WTC11 (cell line): ENCODE data around the gene LRRC72. TPM values are rescaled to one million over a fixed set of nuclear protein-coding genes. Genes with fewer than 3 reads are reported as not detected.

Experiments
- ATAC-seq: fragments of 200-7000 bp; cut with Tn5 transposase; 2 replicates; pipeline ENCODE4 v1.10.0; 2021; ENCODE audit warnings: mild to moderate bottlenecking, moderate library complexity
- CTCF ChIA-PET: fragments of 300-600 bp; sonication (Branson Sonifier 250); formaldehyde crosslinking; loops from one replicate; lab custom pipeline; 2021; ENCODE audit warnings: antibody characterized with exemption; lab: Charles Lee
- POLR2A ChIA-PET: fragments of 350-600 bp; sonication (Branson Sonifier 250); formaldehyde crosslinking; loops from one replicate; lab custom pipeline; 2021; ENCODE audit warnings: antibody characterized with exemption; lab: Charles Lee
- DNase-seq: peaks from one replicate; pipeline ENCODE4 v3.0.0; 2021; ENCODE audit warnings: low spot score
- H3K27ac Mint-ChIP-seq: 2 replicates; pipeline ENCODE4 v1.8.0; 2021; ENCODE audit warnings: mixed read lengths
- H3K27me3 Mint-ChIP-seq: 2 replicates; pipeline ENCODE4 v1.8.0; 2021; ENCODE audit warnings: low read depth, mild to moderate bottlenecking, moderate library complexity, mixed read lengths
- H3K36me3 Mint-ChIP-seq: 2 replicates; pipeline ENCODE4 v1.8.0; 2021; ENCODE audit warnings: mixed read lengths
- H3K4me1 Mint-ChIP-seq: 2 replicates; pipeline ENCODE4 v1.8.0; 2022; ENCODE audit warnings: mixed read lengths
- H3K4me3 Mint-ChIP-seq: 2 replicates; pipeline ENCODE4 v1.8.0; 2021; ENCODE audit warnings: mild to moderate bottlenecking, moderate library complexity, mixed read lengths
- H3K9me3 Mint-ChIP-seq: 2 replicates; pipeline ENCODE4 v1.8.0; 2021; ENCODE audit warnings: mixed read lengths
- E2F5 ChIP-seq: sonication (generic); formaldehyde crosslinking; IDR thresholded peaks from 2 replicates; pipeline ENCODE4 v1.8.1; 2022; ENCODE audit warnings: mild to moderate bottlenecking, moderate library complexity, missing genetic modification reagents
- ETV6 ChIP-seq: sonication (generic); formaldehyde crosslinking; IDR thresholded peaks from 2 replicates; pipeline ENCODE4 v1.8.1; 2022; ENCODE audit warnings: mild to moderate bottlenecking, missing genetic modification reagents
- HMGA2 ChIP-seq: fragments of 250-450 bp; sonication (Bioruptor Pico); IDR thresholded peaks from 2 replicates; pipeline ENCODE4 v1.4.0; 2021; ENCODE audit warnings: mild to moderate bottlenecking, moderate library complexity
- IRF1 ChIP-seq: sonication (generic); formaldehyde crosslinking; IDR thresholded peaks from 2 replicates; pipeline ENCODE4 v1.8.0; 2023; ENCODE audit warnings: missing genetic modification reagents
- NFATC4 ChIP-seq: fragments of 250-450 bp; sonication (Bioruptor Pico); IDR thresholded peaks from 2 replicates; pipeline ENCODE4 v1.9.0; 2021; ENCODE audit warnings: mild to moderate bottlenecking
- NFYB ChIP-seq: sonication (generic); formaldehyde crosslinking; conservative IDR thresholded peaks from 2 replicates; pipeline ENCODE4 v1.8.0; 2022; ENCODE audit warnings: low read depth, missing genetic modification reagents
- NR1H2 ChIP-seq: sonication (generic); formaldehyde crosslinking; IDR thresholded peaks from 2 replicates; pipeline ENCODE4 v1.9.0; 2021; ENCODE audit warnings: mild to moderate bottlenecking, moderate library complexity, missing genetic modification reagents
- NR3C1 ChIP-seq: sonication (generic); formaldehyde crosslinking; conservative IDR thresholded peaks from 2 replicates; pipeline ENCODE4 v1.8.1; 2023; ENCODE audit warnings: low read depth, mild to moderate bottlenecking, missing genetic modification reagents
- SP1 ChIP-seq: sonication (generic); formaldehyde crosslinking; conservative IDR thresholded peaks from 2 replicates; pipeline ENCODE4 v1.8.1; 2022; ENCODE audit warnings: missing genetic modification reagents
- total RNA-seq: library from RNA; stranded (reverse); gene quantifications from 3 replicates; pipeline ENCODE4 v1.2.3, GENCODE V29; 2021
- TF ChIP-seq, protein P1 (sequence below): sonication (generic); formaldehyde crosslinking; IDR thresholded peaks from 2 replicates; pipeline ENCODE4 v1.8.1; 2023; ENCODE audit warnings: mild to moderate bottlenecking, moderate library complexity, missing genetic modification reagents
- TF ChIP-seq, protein P2 (sequence below): sonication (generic); formaldehyde crosslinking; IDR thresholded peaks from 2 replicates; pipeline ENCODE4 v1.8.0; 2022; ENCODE audit warnings: mild to moderate bottlenecking, missing genetic modification reagents
- TF ChIP-seq, protein P3 (sequence below): sonication (generic); formaldehyde crosslinking; IDR thresholded peaks from 2 replicates; pipeline ENCODE4 v1.8.1; 2022; ENCODE audit warnings: low read depth, missing genetic modification reagents, borderline replicate concordance
- TF ChIP-seq, protein P4 (sequence below): sonication (generic); formaldehyde crosslinking; IDR thresholded peaks from 2 replicates; pipeline ENCODE4 v1.8.0; 2022; ENCODE audit warnings: mild to moderate bottlenecking, missing genetic modification reagents

LRRC72 gene
- total RNA-seq, 1 experiment from 2014 or later = not detected

DNA sequence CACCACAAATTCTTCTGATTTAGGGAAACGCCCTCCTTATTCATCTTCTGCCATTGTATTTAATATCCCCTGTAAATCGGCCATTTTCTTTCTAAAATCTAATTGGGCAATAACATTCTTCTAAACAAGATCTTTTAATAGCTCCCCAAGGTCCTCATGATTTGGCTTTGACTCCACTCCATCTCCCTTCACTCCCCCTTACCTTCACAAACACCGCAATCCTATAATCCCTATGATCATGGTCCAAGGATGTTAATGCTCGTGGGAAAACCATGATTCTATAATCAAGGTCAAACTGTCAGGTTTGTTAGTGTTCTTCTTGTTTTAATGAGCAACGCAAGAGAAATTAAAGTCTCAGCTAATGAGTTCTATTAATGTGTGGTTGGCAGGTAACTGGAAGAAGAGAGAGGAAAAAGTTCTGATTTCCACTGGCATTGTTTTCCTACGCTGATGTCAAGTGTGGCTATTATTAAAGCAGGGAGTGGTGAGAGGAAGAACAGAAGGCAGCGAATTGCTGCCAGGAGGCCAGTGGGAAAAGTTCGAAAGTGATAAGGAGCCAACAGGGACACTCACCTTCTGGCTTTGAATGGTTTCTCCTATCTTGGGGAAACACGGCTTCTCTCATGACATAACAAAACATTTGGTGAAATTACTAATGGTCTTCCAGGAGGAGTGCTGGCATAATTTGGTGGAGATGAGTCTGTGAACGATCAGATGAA, 28.1 kb downstream of the LRRC72 start:
- DNase-seq = no peak
- no peaks in the 10 kb centered on the region for H3K9me3 Mint-ChIP-seq
- no peaks in the 10 kb centered on the region for H3K27me3 Mint-ChIP-seq
- H3K4me1 Mint-ChIP-seq = no peaks in the 10 kb centered on the region
- no peaks in the 10 kb centered on the region for H3K36me3 Mint-ChIP-seq
- no peak overlapping the region for H3K4me3 Mint-ChIP-seq
- no peak overlapping the region for H3K27ac Mint-ChIP-seq
- CTCF ChIA-PET = interaction anchor here (1.8 kb wide), 1 partner anchor 10 kb away, joined by 5 read pairs; no protein-coding TSS in a partner anchor
- no peak for ATAC-seq
- TF ChIP-seq NFATC4 (CRISPR knock-in tag) (no peak), E2F5 (CRISPR knock-in tag) (no peak), IRF1 (CRISPR knock-in tag) (no peak), ETV6 (no peak), NFYB (CRISPR knock-in tag) (no peak), NR1H2 (no peak), SP1 (no peak)
- TF ChIP-seq, protein P1, sequence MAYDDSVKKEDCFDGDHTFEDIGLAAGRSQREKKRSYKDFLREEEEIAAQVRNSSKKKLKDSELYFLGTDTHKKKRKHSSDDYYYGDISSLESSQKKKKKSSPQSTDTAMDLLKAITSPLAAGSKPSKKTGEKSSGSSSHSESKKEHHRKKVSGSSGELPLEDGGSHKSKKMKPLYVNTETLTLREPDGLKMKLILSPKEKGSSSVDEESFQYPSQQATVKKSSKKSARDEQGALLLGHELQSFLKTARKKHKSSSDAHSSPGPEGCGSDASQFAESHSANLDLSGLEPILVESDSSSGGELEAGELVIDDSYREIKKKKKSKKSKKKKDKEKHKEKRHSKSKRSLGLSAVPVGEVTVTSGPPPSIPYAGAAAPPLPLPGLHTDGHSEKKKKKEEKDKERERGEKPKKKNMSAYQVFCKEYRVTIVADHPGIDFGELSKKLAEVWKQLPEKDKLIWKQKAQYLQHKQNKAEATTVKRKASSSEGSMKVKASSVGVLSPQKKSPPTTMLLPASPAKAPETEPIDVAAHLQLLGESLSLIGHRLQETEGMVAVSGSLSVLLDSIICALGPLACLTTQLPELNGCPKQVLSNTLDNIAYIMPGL = no peak
- TF ChIP-seq, protein P2, sequence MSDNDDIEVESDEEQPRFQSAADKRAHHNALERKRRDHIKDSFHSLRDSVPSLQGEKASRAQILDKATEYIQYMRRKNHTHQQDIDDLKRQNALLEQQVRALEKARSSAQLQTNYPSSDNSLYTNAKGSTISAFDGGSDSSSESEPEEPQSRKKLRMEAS = no peak
- TF ChIP-seq, protein P3, sequence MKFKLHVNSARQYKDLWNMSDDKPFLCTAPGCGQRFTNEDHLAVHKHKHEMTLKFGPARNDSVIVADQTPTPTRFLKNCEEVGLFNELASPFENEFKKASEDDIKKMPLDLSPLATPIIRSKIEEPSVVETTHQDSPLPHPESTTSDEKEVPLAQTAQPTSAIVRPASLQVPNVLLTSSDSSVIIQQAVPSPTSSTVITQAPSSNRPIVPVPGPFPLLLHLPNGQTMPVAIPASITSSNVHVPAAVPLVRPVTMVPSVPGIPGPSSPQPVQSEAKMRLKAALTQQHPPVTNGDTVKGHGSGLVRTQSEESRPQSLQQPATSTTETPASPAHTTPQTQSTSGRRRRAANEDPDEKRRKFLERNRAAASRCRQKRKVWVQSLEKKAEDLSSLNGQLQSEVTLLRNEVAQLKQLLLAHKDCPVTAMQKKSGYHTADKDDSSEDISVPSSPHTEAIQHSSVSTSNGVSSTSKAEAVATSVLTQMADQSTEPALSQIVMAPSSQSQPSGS (CRISPR knock-in tag) = no peak
- POLR2A ChIA-PET = no interaction called here

DNA sequence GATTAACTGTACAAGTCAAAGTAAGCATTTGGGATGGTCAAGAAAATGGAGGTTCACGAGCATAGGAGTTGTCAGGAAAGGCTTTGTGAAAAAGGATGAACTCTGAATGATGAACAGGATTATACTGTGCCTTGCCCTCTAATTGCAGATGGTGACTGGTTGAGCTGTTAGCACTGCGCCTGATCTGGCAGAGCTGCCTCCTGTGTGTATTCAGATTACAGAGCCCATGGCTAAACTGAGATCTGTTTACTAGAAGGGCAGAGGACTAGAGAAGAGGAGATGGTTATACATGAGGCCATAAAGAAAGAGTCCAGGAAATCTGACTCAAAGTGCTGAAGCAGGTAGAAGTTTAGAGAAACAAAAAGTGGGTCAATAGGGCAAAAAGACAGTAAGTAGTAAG, 29.7 kb downstream of the LRRC72 start:
- Mint-ChIP-seq H3K9me3 (no peaks in the 10 kb centered on the region), H3K36me3 (no peaks in the 10 kb centered on the region), H3K4me3 (no peak overlapping the region), H3K27me3 (no peaks in the 10 kb centered on the region), H3K4me1 (no peaks in the 10 kb centered on the region), H3K27ac (no peak overlapping the region)
- ChIA-PET CTCF (interaction anchor here (1.8 kb wide), 1 partner anchor 9 kb away, joined by 5 read pairs; no protein-coding TSS in a partner anchor), POLR2A (no interaction called here)
- DNase-seq (no peak), ATAC-seq (no peak)
- no peak for TF ChIP-seq NR3C1 (CRISPR knock-in tag)

DNA sequence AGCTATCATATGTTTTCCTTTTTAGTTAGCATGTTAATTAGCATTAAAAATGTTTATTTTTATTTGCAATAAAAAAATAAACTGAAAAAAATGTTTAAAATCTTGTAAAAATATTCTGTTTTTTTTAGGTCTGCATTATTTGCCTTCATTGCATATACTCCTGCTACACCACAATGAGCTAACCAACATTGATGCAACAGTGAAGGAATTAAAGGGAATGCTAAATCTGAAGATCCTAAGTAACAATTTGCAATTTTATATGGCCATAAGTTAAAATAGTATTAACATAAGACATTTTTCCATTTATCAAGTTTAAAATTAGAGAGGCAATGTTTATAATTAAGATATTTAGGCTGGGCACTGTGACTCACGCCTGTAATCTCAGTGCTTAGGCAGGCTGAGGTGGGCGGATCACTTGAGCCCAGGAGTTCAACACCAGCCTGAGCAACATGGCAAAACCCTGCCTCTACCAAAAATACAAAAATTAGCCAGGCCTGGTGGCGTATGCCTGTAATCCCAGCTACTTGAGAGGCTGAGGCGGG, 32.2 kb downstream of the LRRC72 start:
- ChIA-PET POLR2A (no interaction called here), CTCF (no interaction called here)
- H3K27me3 Mint-ChIP-seq = no peaks in the 10 kb centered on the region
- H3K9me3 Mint-ChIP-seq = no peaks in the 10 kb centered on the region
- no peaks in the 10 kb centered on the region for H3K36me3 Mint-ChIP-seq
- H3K27ac Mint-ChIP-seq = no peak overlapping the region
- H3K4me3 Mint-ChIP-seq = no peak overlapping the region
- ATAC-seq (no peak), DNase-seq (no peak)
- H3K4me1 Mint-ChIP-seq = peaks cover 9% of the 10 kb centered on the region
- TF ChIP-seq, protein P4, sequence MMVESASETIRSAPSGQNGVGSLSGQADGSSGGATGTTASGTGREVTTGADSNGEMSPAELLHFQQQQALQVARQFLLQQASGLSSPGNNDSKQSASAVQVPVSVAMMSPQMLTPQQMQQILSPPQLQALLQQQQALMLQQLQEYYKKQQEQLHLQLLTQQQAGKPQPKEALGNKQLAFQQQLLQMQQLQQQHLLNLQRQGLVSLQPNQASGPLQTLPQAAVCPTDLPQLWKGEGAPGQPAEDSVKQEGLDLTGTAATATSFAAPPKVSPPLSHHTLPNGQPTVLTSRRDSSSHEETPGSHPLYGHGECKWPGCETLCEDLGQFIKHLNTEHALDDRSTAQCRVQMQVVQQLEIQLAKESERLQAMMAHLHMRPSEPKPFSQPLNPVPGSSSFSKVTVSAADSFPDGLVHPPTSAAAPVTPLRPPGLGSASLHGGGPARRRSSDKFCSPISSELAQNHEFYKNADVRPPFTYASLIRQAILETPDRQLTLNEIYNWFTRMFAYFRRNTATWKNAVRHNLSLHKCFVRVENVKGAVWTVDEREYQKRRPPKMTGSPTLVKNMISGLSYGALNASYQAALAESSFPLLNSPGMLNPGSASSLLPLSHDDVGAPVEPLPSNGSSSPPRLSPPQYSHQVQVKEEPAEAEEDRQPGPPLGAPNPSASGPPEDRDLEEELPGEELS (CRISPR knock-in tag) = no peak
- 0 out of 2 replicates have a peak, but pooled peaks have one; percentile 1 for TF ChIP-seq HMGA2 (CRISPR knock-in tag)
